Measurements from ENCODE around the gene HRH1.

DNA sequence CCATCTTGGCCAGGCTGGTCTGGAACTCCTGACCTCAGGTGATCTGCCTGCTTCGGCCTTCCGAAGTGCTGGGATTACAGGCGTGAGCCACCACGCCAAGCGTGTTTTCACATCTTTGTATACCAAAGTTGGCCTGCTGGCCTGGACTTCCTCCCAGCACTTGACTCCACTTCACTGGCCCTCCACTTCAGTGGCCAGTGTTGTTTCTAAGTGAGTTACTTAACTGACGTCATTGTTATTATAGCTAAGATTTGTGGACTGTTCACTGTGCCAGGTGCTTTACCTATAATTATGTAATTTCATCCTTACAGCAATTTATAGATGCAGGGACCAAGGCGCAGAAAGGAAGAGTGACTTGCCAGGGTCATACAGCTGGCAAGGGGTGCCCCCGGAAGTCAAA lies 52.0 kb downstream of the HRH1 start:
- TF ChIP-seq CTCF (IDR thresholded peaks at IDR 0.05) (no peak), ZFX (IDR thresholded peaks at IDR 0.05; ENCODE audit: borderline replicate concordance) (no peak)
